Stimulated activated CD4-positive, alpha-beta T cell treated with anti-CD3 and anti-CD28 coated beads, Interleukin-15, amount 100 ng/mL, for 24 hours (primary cell): ENCODE measurements around the gene KCTD15.

Source experiments
- DNase-seq: peaks from one replicate; pipeline ENCODE4 v3.0.0-alpha.2; 2020

The KCTD15 gene

DNA sequence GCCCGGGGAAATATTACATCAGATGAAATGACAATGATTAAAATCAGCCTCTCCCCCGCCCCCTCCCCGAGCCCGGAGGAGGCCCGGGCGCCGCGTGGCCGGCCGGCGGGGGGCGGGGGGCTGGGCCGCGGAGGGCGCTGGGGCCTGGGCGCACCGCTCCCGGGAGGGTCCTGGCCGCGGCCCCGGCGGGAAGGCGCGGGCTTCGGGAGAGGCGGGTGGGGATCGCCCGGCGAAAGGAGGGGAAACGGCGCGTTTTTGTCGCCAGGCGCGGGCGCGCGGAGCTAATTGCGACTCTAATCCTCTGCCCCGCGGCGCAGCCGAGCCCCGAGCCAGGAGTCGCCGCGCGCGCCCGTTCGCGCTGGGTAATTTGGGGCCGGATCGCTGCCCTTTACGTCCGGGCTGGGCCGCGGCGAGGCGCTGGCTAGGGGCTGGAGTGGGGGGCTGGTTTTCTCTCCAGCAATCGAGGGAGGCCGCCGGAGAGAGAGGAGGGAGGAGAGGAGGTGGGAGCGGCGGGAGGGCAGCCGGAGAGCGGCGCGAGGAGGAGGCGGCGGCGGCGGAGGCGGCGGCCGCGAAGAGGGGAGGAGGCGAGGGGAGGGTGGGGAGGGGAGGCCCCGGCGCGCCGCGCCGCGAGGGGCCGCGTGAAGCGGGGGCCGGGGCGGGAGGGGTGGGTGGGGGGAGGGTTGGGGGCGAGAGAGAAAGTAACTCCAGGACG lies at the start of gene KCTD15:
Gene KCTD15, plus strand, starts transcription at position 707 of the 712 bp plus-strand sequence. CDS start 3,585 bp downstream, outside the sequence.
- DNase-seq: peak; percentile 61

DNA sequence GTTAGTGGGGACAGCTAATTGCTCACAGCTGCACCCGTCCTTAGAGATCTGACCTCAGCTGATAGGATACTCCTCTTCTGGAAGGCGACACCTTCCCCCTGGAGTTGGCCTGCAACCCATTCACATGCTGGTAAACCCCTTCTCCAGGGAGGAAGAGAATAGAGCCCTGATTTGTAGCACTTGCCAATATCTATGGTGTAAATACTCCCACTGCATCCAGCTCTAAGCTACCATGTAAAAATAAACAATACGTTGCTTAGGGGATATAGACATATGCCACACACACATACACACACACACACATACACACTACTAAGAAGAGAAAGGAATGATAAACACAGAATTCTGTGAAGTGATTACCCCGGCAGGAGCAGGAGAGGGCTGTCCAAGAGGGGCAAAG lies 49.4 kb upstream of the KCTD15 start:
- DNase-seq: no peak

- DNase-seq: no peak
These were observed 48.4 kb upstream of the KCTD15 start for GRCh38 chr19:33748231-33748630.

- no peak for DNase-seq
These were observed 47.7 kb upstream of the KCTD15 start for GRCh38 chr19:33749016-33749415.

GRCh38 chr19:33749619-33750175 lies 47.0 kb upstream of the KCTD15 start:
- no peak for DNase-seq

- DNase-seq: no peak
These were observed 45.9 kb upstream of the KCTD15 start for GRCh38 chr19:33750587-33751435.

- no peak for DNase-seq
These were observed 45.3 kb upstream of the KCTD15 start for GRCh38 chr19:33751436-33751770.

GRCh38 chr19:33752018-33752800 lies 44.5 kb upstream of the KCTD15 start:
- DNase-seq: no peak

DNA sequence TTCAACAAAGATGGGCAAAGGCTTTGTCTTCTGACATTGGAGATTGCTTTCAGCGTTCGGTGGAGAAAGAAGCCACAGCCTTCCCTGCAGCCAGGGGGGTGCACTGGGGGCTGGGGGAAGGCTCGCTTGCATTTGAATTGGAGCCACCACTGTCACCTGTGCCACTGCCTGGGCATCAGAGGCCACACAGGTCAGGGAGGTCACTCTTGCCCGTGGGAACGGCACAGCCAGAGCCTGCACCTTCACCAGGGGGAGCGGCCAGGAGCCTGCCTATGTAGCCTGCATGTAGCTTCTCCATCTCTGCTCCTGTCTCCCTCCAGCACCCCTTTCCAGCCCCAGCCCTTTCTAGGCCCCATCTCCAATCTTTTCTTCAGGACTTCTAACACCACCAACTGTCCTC lies 43.7 kb upstream of the KCTD15 start:
- no peak for DNase-seq

GRCh38 chr19:33754361-33754760 lies 42.3 kb upstream of the KCTD15 start:
- no peak for DNase-seq

GRCh38 chr19:33755099-33756035 lies 41.3 kb upstream of the KCTD15 start:
- DNase-seq: no peak

GRCh38 chr19:33756177-33756576 lies 40.5 kb upstream of the KCTD15 start:
- DNase-seq: no peak

- no peak for DNase-seq
These were observed 38.1 kb upstream of the KCTD15 start for GRCh38 chr19:33758541-33759013.

DNA sequence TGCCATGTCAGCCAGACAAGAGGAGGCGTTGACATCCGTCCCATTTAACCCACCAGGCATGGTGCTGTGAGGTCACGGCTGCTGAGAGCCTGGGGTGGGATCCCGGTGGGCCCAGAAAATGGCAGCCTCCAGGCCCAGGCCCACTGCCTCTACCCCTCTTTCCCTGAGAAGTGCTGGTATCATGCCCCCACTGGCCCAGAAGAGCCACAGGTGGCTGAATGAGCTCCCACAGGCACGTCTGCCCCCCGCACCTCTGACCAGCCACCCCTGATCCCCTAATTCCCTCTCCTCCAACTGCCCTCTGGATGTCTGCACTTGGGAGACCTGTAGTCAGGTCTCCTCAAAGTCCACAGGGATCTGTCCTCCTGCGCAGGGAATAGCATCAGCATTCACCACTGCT lies 37.3 kb upstream of the KCTD15 start:
- no peak for DNase-seq

DNA sequence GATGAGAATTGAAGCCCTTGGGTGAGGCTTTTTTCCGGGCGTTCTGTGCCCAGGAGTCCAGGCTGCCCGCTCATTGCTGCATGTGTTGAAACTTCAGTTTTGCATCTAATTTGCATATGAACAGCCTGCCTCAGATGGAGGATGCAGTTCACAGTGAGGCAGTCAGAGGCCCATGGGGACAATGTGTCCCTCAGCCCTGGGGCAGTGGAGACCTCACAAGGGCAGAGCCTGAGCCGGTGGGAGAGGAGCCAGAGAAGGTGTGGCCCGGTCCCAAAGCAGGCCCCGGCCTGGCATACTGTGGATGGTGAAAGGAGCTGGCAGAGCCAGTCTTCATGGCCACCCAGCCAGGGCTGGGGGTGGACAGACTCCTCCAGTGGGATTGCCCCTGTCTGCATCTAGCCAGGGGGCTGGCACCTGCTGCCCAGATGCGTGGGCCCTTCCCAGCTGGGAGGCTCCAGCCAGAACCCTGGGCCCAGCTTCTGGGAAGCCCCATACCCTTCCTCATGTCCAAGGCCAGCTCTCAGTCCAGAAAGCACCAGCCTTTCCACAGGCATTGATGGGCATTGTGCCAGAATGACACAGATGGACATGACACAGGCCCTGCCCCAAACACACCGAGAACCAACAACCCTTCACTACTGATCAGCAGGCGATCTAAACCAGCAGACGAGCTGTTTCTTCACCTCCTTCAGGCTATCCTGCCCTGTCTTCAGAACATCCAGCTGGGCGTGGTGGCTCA lies 32.9 kb upstream of the KCTD15 start:
- no peak for DNase-seq

DNA sequence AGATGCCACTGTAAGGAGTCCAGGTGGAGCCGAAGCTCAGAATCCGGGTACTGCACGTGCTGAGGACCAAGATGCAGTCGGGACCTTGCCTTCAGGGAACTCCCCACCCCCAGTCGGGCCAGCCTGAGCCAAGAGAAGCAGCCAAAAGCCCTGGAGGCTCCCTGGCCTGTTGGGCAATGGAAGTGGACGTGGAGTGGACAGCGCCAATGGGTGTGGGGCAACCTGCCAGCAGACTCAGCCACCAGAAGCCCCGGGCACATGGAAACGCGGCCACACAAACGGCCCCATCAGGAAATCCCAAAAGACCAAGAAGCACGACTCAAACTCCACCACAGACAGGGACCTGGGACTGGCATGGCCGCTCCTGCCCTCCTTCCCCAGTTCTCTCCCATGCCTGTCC lies 30.0 kb upstream of the KCTD15 start:
- no peak for DNase-seq

DNA sequence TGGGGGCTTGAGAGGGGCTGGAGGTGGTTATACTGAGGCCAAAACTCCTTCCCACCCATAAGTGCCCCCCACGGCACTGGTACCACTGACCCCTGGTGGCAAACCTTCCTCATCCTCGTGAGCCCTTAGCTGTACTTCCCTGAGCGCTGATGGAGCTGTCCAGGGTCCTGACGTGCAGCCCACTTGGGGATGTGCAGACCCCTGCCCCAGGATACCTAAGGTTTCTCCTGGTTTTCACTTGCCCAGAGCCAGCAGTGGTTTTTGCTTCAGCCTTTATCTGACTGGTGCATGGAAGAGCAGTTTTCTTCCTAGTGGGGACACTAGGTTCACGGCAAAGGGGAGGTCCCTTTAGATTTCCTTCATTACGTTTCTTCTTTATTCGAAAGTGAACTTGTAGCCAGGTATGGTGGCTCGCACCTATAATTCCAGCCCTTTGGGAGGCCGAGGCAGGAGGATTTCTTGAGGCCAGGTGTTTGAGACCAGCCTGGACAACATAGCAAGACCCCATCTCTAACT lies 28.7 kb upstream of the KCTD15 start:
- peak; percentile 25 for DNase-seq

GRCh38 chr19:33769208-33769607 lies 27.5 kb upstream of the KCTD15 start:
- no peak for DNase-seq

- no peak for DNase-seq
These were observed 26.6 kb upstream of the KCTD15 start for GRCh38 chr19:33770107-33770506.

- DNase-seq: peak; percentile 79
These were observed 25.1 kb upstream of the KCTD15 start for GRCh38 chr19:33771384-33772101.
